HepG2 (cell line): ENCODE results near the gene TFPI. TPM values are rescaled to one million over a fixed set of nuclear protein-coding genes. Genes with fewer than 3 reads are reported as not detected.

Experiments
- BCL6 ChIP-seq: IDR thresholded peaks from 2 replicates; pipeline ENCODE4 v1.6.1; 2016; ENCODE audit warnings: missing genetic modification reagents, missing compliant biosample characterization
- CENPBD1 ChIP-seq: sonication (generic); formaldehyde crosslinking; IDR thresholded peaks from 2 replicates; pipeline ENCODE4 v1.8.0; 2022; ENCODE audit warnings: missing genetic modification reagents, low read depth, mild to moderate bottlenecking, borderline replicate concordance
- DRAP1 ChIP-seq: IDR thresholded peaks from 2 replicates; pipeline ENCODE4 v1.6.1; 2016; ENCODE audit warnings: missing genetic modification reagents, missing compliant biosample characterization
- FOXA3 ChIP-seq: IDR thresholded peaks from 2 replicates; pipeline ENCODE4 v1.6.1; 2016; ENCODE audit warnings: missing genetic modification reagents, missing compliant biosample characterization
- FOXO1 ChIP-seq: sonication (generic); formaldehyde crosslinking; IDR thresholded peaks from 2 replicates; pipeline ENCODE4 v1.4.0; 2020; ENCODE audit warnings: missing genetic modification reagents
- MEIS2 ChIP-seq: sonication (generic); formaldehyde crosslinking; IDR thresholded peaks from 2 replicates; pipeline ENCODE4 v1.9.0; 2021; ENCODE audit warnings: mild to moderate bottlenecking, missing genetic modification reagents
- NR2F2 ChIP-seq: IDR thresholded peaks from 2 replicates; pipeline ENCODE4 v1.6.1; 2012; ENCODE audit warnings: low read depth, inconsistent platforms, borderline replicate concordance
- PITX1 ChIP-seq: sonication (generic); formaldehyde crosslinking; IDR thresholded peaks from 2 replicates; pipeline ENCODE4 v1.5.1; 2020; ENCODE audit warnings: mild to moderate bottlenecking, missing genetic modification reagents
- SNAI1 ChIP-seq: sonication (generic); formaldehyde crosslinking; IDR thresholded peaks from 2 replicates; pipeline ENCODE4 v1.5.0; 2020; ENCODE audit warnings: mild to moderate bottlenecking, missing genetic modification reagents, borderline replicate concordance
- SNAPC4 ChIP-seq: sonication (generic); formaldehyde crosslinking; IDR thresholded peaks from 2 replicates; pipeline ENCODE4 v1.4.0; 2020; ENCODE audit warnings: mild to moderate bottlenecking, missing genetic modification reagents
- SOX5 ChIP-seq: IDR thresholded peaks from 2 replicates; pipeline ENCODE4 v1.6.1; 2016; ENCODE audit warnings: borderline replicate concordance
- SSRP1 ChIP-seq: IDR thresholded peaks from 2 replicates; pipeline ENCODE4 v1.6.1; 2016; ENCODE audit warnings: control low read depth
- WIZ ChIP-seq: sonication (generic); formaldehyde crosslinking; IDR thresholded peaks from 2 replicates; pipeline ENCODE4 v1.5.1; 2020; ENCODE audit warnings: mild to moderate bottlenecking, missing genetic modification reagents
- ZBTB7B ChIP-seq: sonication (generic); formaldehyde crosslinking; IDR thresholded peaks from 2 replicates; pipeline ENCODE4 v1.4.0; 2020; ENCODE audit warnings: missing genetic modification reagents
- ZNF280D ChIP-seq: sonication (generic); formaldehyde crosslinking; IDR thresholded peaks from 2 replicates; pipeline ENCODE4 v1.5.1; 2020; ENCODE audit warnings: mild to moderate bottlenecking, missing genetic modification reagents
- polyA plus RNA-seq, 8 experiments: library from polyadenylated mRNA; depleted of rRNA in 3 of 8; stranded (reverse) in 7 of 8; unstranded in 1 of 8; fragments of >200 nt; fragmentation: Illumina TruSeq in 4 of 8; extraction: Trizol in 4 of 8; gene quantifications; 2 replicates each; pipeline versions ENCODE4 v1.2.1 to v1.2.3, GENCODE V29; 2011 to 2016; ENCODE audit warnings: low read depth in 4 of 8, missing spikeins in 1 of 8, mixed read lengths in 1 of 8; ENCODE audit not compliant: insufficient read depth in 1 of 8
- total RNA-seq, 5 experiments: library from RNA; depleted of rRNA; stranded (reverse); fragments of >200 nt; fragmentation: Illumina TruSeq; extraction: Trizol; gene quantifications; 2 replicates each; pipeline ENCODE4 v1.2.3, GENCODE V29; 2016; ENCODE audit warnings: low read depth in 1 of 5

The TFPI gene
- total and polyA plus RNA-seq, 2 of the 13 experiments (the other 11 are each of a cell fraction or from before 2014, with no cell fraction given), result 301 to 436 TPM

GRCh38 chr2:187513460-187514234 is 40.6 kb downstream of the TFPI start (continued):
- TF ChIP-seq CENPBD1 (CRISPR knock-in tag) (0 out of 2 replicates have a peak, but pooled peaks have one; percentile 40), FOXA3 (CRISPR knock-in tag) (peak; percentile 45; the same call in 1 of the 2 replicates), SSRP1 (CRISPR knock-in tag) (peak; percentile 54; the same call in 1 of the 2 replicates), FOXO1 (0 out of 2 replicates have a peak, but pooled peaks have one; percentile 26), DRAP1 (peak; percentile 93), SNAPC4 (CRISPR knock-in tag) (peak; percentile 51; the same call in 1 of the 2 replicates), WIZ (CRISPR knock-in tag) (0 out of 2 replicates have a peak, but pooled peaks have one; percentile 20), SNAI1 (CRISPR knock-in tag) (0 out of 2 replicates have a peak, but pooled peaks have one; percentile 61), BCL6 (CRISPR knock-in tag) (peak; percentile 46; the same call in 1 of the 2 replicates), PITX1 (CRISPR knock-in tag) (peak; percentile 67; the same call in 1 of the 2 replicates), MEIS2 (CRISPR knock-in tag) (0 out of 2 replicates have a peak, but pooled peaks have one; percentile 53), ZNF280D (CRISPR knock-in tag) (peak; percentile 61), NR2F2 (0 out of 2 replicates have a peak, but pooled peaks have one; percentile 15), ZBTB7B (CRISPR knock-in tag) (peak; percentile 17; the same call in 1 of the 2 replicates), SOX5 (CRISPR knock-in tag) (peak; percentile 51; the same call in 1 of the 2 replicates)
